ENCODE data around the gene FOXI2. TPM values are rescaled to one million over a fixed set of nuclear protein-coding genes. Genes with fewer than 3 reads are reported as not detected.

Gene FOXI2
- total and polyA plus RNA-seq, 2 donors (not counting 1 experiment from before 2014, with no cell fraction given): not detected

DNA sequence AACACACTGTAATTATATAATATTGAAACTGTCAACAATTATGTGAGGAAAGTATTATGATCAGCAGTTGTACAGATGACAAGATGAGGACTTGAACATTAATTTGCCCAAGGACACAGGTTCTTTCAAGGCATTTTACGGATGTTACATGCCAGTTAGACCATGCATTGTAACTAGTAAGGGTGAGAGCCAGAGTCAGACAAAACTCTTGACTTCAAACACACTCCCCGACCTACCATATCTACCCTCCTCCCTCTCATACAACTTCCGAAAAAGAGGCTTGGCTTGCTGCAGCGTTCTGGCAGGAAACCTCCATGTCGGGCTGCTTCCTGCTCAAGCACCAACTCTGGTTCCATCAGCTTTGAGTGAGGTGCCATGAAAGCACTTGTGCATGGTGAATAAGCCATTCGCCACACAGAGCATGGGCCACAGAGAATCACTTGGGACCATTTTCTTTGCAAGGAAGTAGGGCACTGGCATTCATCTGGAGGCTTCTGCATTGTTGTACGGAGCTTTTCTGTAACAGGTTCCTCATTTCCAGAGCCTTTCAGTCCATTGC, 53.2 kb downstream of the FOXI2 start:
- Histone ChIP-seq H3K27ac (ENCODE audit: insufficient read depth, low read length) (no peak overlapping the region), H3K79me2 (ENCODE audit: control insufficient read depth, insufficient read depth, low read length) (no peaks in the 10 kb centered on the region), H2AFZ (ENCODE audit: low read length) (no peak overlapping the region)

More for the DNA sequence above, 53.2 kb downstream of the FOXI2 start:
- H3K9ac ChIP-seq (ENCODE audit: insufficient read depth, low read length): no peak overlapping the region
- H3K9me3 ChIP-seq (ENCODE audit: control insufficient read depth, insufficient read depth, low read depth, low read length): no peaks in the 10 kb centered on the region
- TF ChIP-seq, protein P1, sequence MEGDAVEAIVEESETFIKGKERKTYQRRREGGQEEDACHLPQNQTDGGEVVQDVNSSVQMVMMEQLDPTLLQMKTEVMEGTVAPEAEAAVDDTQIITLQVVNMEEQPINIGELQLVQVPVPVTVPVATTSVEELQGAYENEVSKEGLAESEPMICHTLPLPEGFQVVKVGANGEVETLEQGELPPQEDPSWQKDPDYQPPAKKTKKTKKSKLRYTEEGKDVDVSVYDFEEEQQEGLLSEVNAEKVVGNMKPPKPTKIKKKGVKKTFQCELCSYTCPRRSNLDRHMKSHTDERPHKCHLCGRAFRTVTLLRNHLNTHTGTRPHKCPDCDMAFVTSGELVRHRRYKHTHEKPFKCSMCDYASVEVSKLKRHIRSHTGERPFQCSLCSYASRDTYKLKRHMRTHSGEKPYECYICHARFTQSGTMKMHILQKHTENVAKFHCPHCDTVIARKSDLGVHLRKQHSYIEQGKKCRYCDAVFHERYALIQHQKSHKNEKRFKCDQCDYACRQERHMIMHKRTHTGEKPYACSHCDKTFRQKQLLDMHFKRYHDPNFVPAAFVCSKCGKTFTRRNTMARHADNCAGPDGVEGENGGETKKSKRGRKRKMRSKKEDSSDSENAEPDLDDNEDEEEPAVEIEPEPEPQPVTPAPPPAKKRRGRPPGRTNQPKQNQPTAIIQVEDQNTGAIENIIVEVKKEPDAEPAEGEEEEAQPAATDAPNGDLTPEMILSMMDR (conservative IDR thresholded peaks at IDR 0.05 in 1 of 2, IDR thresholded peaks at IDR 0.05 in 1 of 2; ENCODE audit: low read depth in 1 of 2, low read length in 2 of 2): no peak
- no peak for TF ChIP-seq EZH2 (IDR thresholded peaks at IDR 0.05; ENCODE audit: low read length, missing control alignments)
- H3K36me3 ChIP-seq (ENCODE audit: control insufficient read depth, insufficient read depth, low read length): no peaks in the 10 kb centered on the region
- H4K20me1 ChIP-seq (ENCODE audit: control insufficient read depth, extremely low read depth, insufficient read depth, low read length): no peaks in the 10 kb centered on the region
- H3K4me1 ChIP-seq (ENCODE audit: control insufficient read depth, extremely low read depth, insufficient read depth, low read length): no peaks in the 10 kb centered on the region
- H3K27me3 ChIP-seq (ENCODE audit: control insufficient read depth, insufficient read depth, low read length): no peaks in the 10 kb centered on the region
- no peak for DNase-seq (ENCODE audit: low read depth in 2 of 2)
- H3K4me2 ChIP-seq (ENCODE audit: extremely low read depth, insufficient read depth, low read length): no peak overlapping the region
- no peak overlapping the region for H3K4me3 ChIP-seq (replicated peaks in 1 of 4; ENCODE audit: control extremely low read depth in 1 of 4, insufficient read depth in 1 of 4, low read depth in 3 of 4, low read length in 4 of 4)

Other genes with a start within 250 kb of the FOXI2 start
- gene NPS, start 187.9 kb upstream of the FOXI2 start, total RNA-seq: not detected in 2 replicates
- not detected in 2 replicates for gene NPS, start 187.9 kb upstream of the FOXI2 start, polyA plus RNA-seq
- gene CLRN3, start 155.8 kb downstream of the FOXI2 start, total RNA-seq: not detected in 2 replicates
- not detected in 2 replicates for gene CLRN3, start 155.8 kb downstream of the FOXI2 start, polyA plus RNA-seq
- 1.0 and 1.8 TPM in 2 replicates for gene PTPRE, start 169.9 kb downstream of the FOXI2 start, total RNA-seq
- 0.75 and 1.2 TPM in 2 replicates for gene PTPRE, start 169.9 kb downstream of the FOXI2 start, polyA plus RNA-seq

Measured in fibroblast of lung (primary cell).